ENCODE measurements around the gene MARK3.
A peak's percentile ranks its signal among the peaks of the same experiment; 100 is the strongest.

DNA sequence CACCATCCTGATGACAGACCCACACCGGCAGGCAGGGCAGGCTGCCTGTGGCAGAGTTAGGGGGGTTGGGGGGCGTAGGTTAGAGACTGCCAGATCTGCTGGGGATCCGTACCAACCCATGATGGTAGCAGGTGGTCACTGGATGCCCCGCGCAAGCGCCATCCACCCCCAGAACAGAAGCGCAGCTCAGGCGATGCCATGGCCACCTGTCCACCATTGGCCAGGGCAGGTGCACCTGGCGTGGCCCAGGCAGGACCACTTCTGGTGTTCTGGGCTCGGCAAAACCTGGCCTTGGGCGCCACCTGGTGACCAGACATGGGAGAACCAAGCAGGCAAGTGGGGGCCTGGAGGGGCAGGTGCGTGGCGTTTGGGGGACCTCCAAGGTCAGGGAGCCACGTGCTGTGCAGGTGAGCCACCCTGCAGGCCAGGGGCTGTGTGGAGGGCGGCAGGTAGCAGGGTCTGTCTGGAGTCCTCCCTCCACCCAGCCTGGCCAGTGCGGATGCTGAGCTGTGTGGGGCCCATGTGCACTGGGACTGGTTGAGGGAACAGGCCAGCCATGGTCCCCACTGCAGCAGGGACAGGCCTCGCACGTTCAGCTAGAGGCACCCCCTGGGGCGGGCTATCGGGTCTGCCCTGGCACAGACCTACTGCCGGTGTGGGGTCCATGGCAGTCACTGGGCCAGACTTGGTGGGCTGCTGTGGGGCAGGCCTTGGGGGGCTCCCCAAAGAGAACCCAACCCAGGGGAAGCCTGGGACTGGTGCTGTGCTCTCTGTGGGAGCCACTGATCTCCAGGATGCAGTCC, 161.6 kb downstream of the MARK3 start:
- TF ChIP-seq, protein P1, sequence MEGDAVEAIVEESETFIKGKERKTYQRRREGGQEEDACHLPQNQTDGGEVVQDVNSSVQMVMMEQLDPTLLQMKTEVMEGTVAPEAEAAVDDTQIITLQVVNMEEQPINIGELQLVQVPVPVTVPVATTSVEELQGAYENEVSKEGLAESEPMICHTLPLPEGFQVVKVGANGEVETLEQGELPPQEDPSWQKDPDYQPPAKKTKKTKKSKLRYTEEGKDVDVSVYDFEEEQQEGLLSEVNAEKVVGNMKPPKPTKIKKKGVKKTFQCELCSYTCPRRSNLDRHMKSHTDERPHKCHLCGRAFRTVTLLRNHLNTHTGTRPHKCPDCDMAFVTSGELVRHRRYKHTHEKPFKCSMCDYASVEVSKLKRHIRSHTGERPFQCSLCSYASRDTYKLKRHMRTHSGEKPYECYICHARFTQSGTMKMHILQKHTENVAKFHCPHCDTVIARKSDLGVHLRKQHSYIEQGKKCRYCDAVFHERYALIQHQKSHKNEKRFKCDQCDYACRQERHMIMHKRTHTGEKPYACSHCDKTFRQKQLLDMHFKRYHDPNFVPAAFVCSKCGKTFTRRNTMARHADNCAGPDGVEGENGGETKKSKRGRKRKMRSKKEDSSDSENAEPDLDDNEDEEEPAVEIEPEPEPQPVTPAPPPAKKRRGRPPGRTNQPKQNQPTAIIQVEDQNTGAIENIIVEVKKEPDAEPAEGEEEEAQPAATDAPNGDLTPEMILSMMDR (IDR thresholded peaks at IDR 0.05): peak; percentile 84 to 98 (median 92)
- no peak for TF ChIP-seq POLR2A (IDR thresholded peaks at IDR 0.05)
- TF ChIP-seq POLR2AphosphoS5 (IDR thresholded peaks at IDR 0.05): peak in 2 of 3 donors; percentile 13 to 28
